ENCODE data around the gene BTBD19. TPM values are rescaled to one million over a fixed set of nuclear protein-coding genes. Genes with fewer than 3 reads are reported as not detected.

The BTBD19 gene
- total RNA-seq, 1 donor from 2014 or later, result 30.6 TPM

DNA sequence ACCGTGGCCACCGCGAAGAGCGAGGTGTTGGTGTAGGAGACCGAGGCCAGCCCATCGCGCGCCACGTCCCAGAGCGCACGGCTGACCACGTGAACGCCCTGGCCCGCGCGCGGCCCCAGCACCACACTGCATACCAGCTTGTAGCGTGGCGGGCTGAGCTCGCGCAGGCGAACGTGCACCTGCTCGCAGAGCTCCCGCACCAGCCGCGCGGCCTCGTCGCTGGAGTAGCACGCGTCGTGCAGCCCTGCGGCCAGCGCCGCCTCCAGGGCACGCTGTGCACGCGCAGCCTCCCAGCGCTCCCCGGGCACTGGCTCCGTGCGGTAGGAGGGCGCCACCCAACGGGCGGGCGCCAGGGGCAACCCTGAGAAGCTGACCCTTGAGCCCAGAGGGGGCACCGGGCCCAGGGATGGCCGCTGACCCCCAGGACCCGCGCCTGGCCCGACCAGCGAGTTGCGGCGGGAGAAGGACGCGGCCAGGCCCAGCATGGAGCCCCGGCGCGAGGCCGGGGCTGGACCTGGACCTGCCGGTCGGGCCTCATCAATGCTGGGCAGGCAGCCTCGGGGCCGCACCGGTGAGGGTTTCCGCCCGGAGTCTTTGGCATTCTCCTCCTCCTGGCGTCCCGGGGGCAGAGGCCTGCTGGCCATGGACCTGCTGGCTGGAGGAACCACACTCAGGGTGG is 2.2 kb upstream of the BTBD19 start:
- no peaks in the 10 kb centered on the region for H3K9me3 ChIP-seq (ENCODE audit: insufficient read depth, low read depth, low read length)
- Mint-ChIP-seq H3K27ac (ENCODE audit: unreplicated experiment) (no peak overlapping the region), H3K4me1 (ENCODE audit: low read depth, unreplicated experiment) (peaks cover 61% of the 10 kb centered on the region), H3K4me3 (ENCODE audit: unreplicated experiment) (no peak overlapping the region), H3K36me3 (ENCODE audit: low read depth, unreplicated experiment) (peaks cover 26% of the 10 kb centered on the region), H3K27me3 (ENCODE audit: low read depth, unreplicated experiment) (no peaks in the 10 kb centered on the region), H3K9me3 (ENCODE audit: unreplicated experiment) (no peaks in the 10 kb centered on the region)
- H3K36me3 ChIP-seq (ENCODE audit: insufficient read depth, low read length), result peaks cover 40% of the 10 kb centered on the region
- H3K4me2 ChIP-seq (ENCODE audit: low read length), result peak overlapping the region; percentile 86
- H2AFZ ChIP-seq (ENCODE audit: low read depth, low read length), result no peak overlapping the region
- FAIRE-seq (no peak), DNase-seq (ENCODE audit: low read depth) (no peak)
- peak overlapping the region; percentile 98 for H3K9ac ChIP-seq (ENCODE audit: low read length)
- TF ChIP-seq EZH2 (IDR thresholded peaks at IDR 0.05; ENCODE audit: insufficient read depth, low read length), result no peak
- TF ChIP-seq, protein P1, sequence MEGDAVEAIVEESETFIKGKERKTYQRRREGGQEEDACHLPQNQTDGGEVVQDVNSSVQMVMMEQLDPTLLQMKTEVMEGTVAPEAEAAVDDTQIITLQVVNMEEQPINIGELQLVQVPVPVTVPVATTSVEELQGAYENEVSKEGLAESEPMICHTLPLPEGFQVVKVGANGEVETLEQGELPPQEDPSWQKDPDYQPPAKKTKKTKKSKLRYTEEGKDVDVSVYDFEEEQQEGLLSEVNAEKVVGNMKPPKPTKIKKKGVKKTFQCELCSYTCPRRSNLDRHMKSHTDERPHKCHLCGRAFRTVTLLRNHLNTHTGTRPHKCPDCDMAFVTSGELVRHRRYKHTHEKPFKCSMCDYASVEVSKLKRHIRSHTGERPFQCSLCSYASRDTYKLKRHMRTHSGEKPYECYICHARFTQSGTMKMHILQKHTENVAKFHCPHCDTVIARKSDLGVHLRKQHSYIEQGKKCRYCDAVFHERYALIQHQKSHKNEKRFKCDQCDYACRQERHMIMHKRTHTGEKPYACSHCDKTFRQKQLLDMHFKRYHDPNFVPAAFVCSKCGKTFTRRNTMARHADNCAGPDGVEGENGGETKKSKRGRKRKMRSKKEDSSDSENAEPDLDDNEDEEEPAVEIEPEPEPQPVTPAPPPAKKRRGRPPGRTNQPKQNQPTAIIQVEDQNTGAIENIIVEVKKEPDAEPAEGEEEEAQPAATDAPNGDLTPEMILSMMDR (IDR thresholded peaks at IDR 0.05; ENCODE audit: insufficient read depth, low read depth, low read length), result no peak
- H3K4me3 ChIP-seq (ENCODE audit: insufficient read depth, low read depth, low read length), result peak overlapping the region; percentile 2
- H4K20me1 ChIP-seq (ENCODE audit: insufficient read depth, low read length), result peaks cover 42% of the 10 kb centered on the region
- H3K27me3 ChIP-seq (ENCODE audit: insufficient read depth, low read length), result no peaks in the 10 kb centered on the region
- peaks cover 69% of the 10 kb centered on the region for H3K79me2 ChIP-seq (ENCODE audit: insufficient read depth, low read length)
- H3K4me1 ChIP-seq (ENCODE audit: insufficient read depth, low read length), result peaks cover 78% of the 10 kb centered on the region
- H3K27ac ChIP-seq (ENCODE audit: low read depth, low read length), result peak overlapping the region; percentile 100

DNA sequence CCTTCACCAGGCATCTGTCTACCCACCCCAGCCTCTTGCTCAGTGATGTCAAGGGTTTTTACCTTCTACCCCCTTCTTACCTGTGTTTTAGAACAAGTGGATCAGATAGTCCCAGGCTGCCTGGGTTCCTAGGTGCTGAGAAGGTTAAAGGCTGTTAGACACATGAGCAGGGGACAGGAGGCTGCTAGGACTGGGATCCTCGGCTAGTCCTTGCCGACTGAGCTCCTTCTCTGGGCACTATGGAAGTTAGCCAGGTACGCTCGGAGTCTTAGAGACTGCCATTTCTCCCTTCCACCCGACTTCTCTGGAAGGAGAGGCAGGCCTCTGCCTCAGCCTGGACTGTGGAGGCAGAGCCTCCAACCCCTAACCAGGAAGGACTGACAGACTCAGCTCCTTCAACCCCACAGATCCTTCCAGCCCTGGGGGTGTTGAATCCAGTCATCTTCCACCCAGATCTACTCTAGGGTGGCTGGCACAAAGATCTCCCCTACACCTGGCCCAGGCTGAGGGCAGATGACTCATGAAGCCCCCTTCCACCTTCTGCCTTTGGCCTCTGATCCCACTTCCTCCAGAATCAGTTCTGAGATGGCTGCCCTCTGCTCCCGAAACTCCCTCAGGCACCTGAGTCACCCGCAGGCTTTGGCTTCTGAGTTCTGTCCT is 1.5 kb upstream of the BTBD19 start, which contains the start of gene DYNLT4:
Gene DYNLT4, minus strand, starts transcription at position 648 of the 660 bp plus-strand sequence. CDS start 683 bp downstream, outside the sequence.
- peaks cover 38% of the 10 kb centered on the region for H4K20me1 ChIP-seq (ENCODE audit: insufficient read depth, low read length)
- H3K27ac ChIP-seq (ENCODE audit: low read depth, low read length), result peak within 1 kb of the TSS; percentile 100
- H3K79me2 ChIP-seq (ENCODE audit: insufficient read depth, low read length), result peaks cover 64% of the 10 kb centered on the region
- DNase-seq (ENCODE audit: low read depth) (no peak), FAIRE-seq (no peak)
- Mint-ChIP-seq H3K4me1 (ENCODE audit: low read depth, unreplicated experiment) (peaks cover 66% of the 10 kb centered on the region), H3K4me3 (ENCODE audit: unreplicated experiment) (peak within 1 kb of the TSS; percentile 79), H3K27ac (ENCODE audit: unreplicated experiment) (peak within 1 kb of the TSS; percentile 99), H3K36me3 (ENCODE audit: low read depth, unreplicated experiment) (peaks cover 24% of the 10 kb centered on the region), H3K9me3 (ENCODE audit: unreplicated experiment) (no peaks in the 10 kb centered on the region), H3K27me3 (ENCODE audit: low read depth, unreplicated experiment) (no peaks in the 10 kb centered on the region)
- TF ChIP-seq EZH2 (IDR thresholded peaks at IDR 0.05; ENCODE audit: insufficient read depth, low read length), result no peak
- TF ChIP-seq, protein P1 (IDR thresholded peaks at IDR 0.05; ENCODE audit: insufficient read depth, low read depth, low read length), result no peak
- H3K4me3 ChIP-seq (ENCODE audit: insufficient read depth, low read depth, low read length), result peak within 1 kb of the TSS; percentile 53
- no peaks in the 10 kb centered on the region for H3K9me3 ChIP-seq (ENCODE audit: insufficient read depth, low read depth, low read length)
- H3K36me3 ChIP-seq (ENCODE audit: insufficient read depth, low read length), result peaks cover 40% of the 10 kb centered on the region
- peaks cover 84% of the 10 kb centered on the region for H3K4me1 ChIP-seq (ENCODE audit: insufficient read depth, low read length)
- H3K4me2 ChIP-seq (ENCODE audit: low read length), result peak within 1 kb of the TSS; percentile 86
- H3K9ac ChIP-seq (ENCODE audit: low read length), result peak within 1 kb of the TSS; percentile 98
- peak within 1 kb of the TSS; percentile 2 for H2AFZ ChIP-seq (ENCODE audit: low read depth, low read length)
- H3K27me3 ChIP-seq (ENCODE audit: insufficient read depth, low read length), result no peaks in the 10 kb centered on the region
